GM12878 (cell line): ENCODE data around the gene FAM107A. TPM values are rescaled to one million over a fixed set of nuclear protein-coding genes. Genes with fewer than 3 reads are reported as not detected.

Source experiments
- ATAC-seq: fragments of 200-7000 bp; cut with Tn5 transposase; 3 replicates; pipeline ENCODE4 v1.9.1; 2020; ENCODE audit warnings: mild to moderate bottlenecking, moderate library complexity
- BruUV-seq: library from RNA; stranded (reverse); fragments of 400-500 nt; replicated peaks from 2 replicates; lab custom pipeline; 2021; lab: Mats Ljungman, UMichigan
- CTCF ChIA-PET: fragments of 300-600 bp; sonication (Branson Sonifier 250); formaldehyde crosslinking; extraction: SDS; loops from one replicate; lab custom pipeline; 2021; ENCODE audit warnings: inconsistent platforms; lab: Yijun Ruan, JAX
- POLR2A ChIA-PET: fragments of 350-600 bp; formaldehyde crosslinking; extraction: SDS; loops from one replicate; lab custom pipeline; 2021; ENCODE audit warnings: inconsistent platforms; lab: Charles Lee
- RAD21 ChIA-PET: fragments of 300-600 bp; sonication (Branson Sonifier 250); formaldehyde crosslinking; loops from one replicate; lab custom pipeline; 2023; ENCODE audit warnings: antibody characterized with exemption; ENCODE audit not compliant: unreplicated experiment; lab: Charles Lee
- SMC1A ChIA-PET: fragments of 300-600 bp; sonication (Branson Sonifier 250); formaldehyde crosslinking; loops from one replicate; lab custom pipeline; 2023; ENCODE audit not compliant: unreplicated experiment, uncharacterized antibody; lab: Charles Lee
- DNase-seq: peaks from one replicate; pipeline ENCODE4 v3.0.0-alpha.2; 2011; ENCODE audit warnings: low read depth, low spot score
- FAIRE-seq: peaks from 3 replicates; lab custom pipeline; 2011; peaks lifted over from hg19 to GRCh38; lab: Jason Lieb, UNC
- H2AFZ ChIP-seq: 2 replicates; pipeline ENCODE4 v1.6.0; 2011; ENCODE audit warnings: low read depth, low read length, control low read depth; ENCODE audit not compliant: control insufficient read depth
- H3K27ac ChIP-seq: 2 replicates; pipeline ENCODE4 v1.5.1; 2011; ENCODE audit warnings: control low read depth; ENCODE audit not compliant: control insufficient read depth, insufficient read depth
- H3K27me3 ChIP-seq, 2 experiments: replicated peaks in 1 of 2; 2 replicates each; pipeline versions ENCODE4 v1.6.0 to v1.6.1; 2011; ENCODE audit warnings: low read length in 1 of 2; ENCODE audit not compliant: control insufficient read depth in 2 of 2, insufficient read depth in 2 of 2
- H3K36me3 ChIP-seq, 2 experiments: 2 replicates each; pipeline ENCODE4 v1.5.1; 2011; ENCODE audit warnings: low read length in 1 of 2; ENCODE audit not compliant: control insufficient read depth in 2 of 2, insufficient read depth in 2 of 2
- H3K4me1 ChIP-seq: 2 replicates; pipeline ENCODE4 v1.6.1; 2011; ENCODE audit warnings: mild to moderate bottlenecking, low read length, moderate library complexity, mixed read lengths; ENCODE audit not compliant: control insufficient read depth, insufficient read depth
- H3K4me2 ChIP-seq: 2 replicates; pipeline ENCODE4 v1.6.0; 2011; ENCODE audit warnings: control low read depth; ENCODE audit not compliant: control insufficient read depth, insufficient read depth
- H3K4me3 ChIP-seq: fragments of 200-600 bp; sonication (generic); 2 replicates; pipeline ENCODE4 v1.5.1; 2016
- H3K79me2 ChIP-seq: 2 replicates; pipeline ENCODE4 v1.6.0; 2011; ENCODE audit warnings: low read length; ENCODE audit not compliant: control insufficient read depth, insufficient read depth
- H3K9ac ChIP-seq: 2 replicates; pipeline ENCODE4 v1.8.0; 2011; ENCODE audit warnings: low read length, control low read depth, mixed read lengths; ENCODE audit not compliant: control insufficient read depth, insufficient read depth
- H3K9me3 ChIP-seq: replicated peaks from 3 replicates; pipeline ENCODE4 v1.5.1; 2011; ENCODE audit warnings: mild to moderate bottlenecking, low read length; ENCODE audit not compliant: control insufficient read depth, insufficient read depth
- H4K20me1 ChIP-seq: 2 replicates; pipeline ENCODE4 v1.6.0; 2011; ENCODE audit not compliant: control insufficient read depth, insufficient read depth
- ATF2 ChIP-seq: IDR thresholded peaks from 2 replicates; pipeline ENCODE4 v1.6.1; 2012; ENCODE audit warnings: low read length, inconsistent platforms
- BCL11A ChIP-seq: IDR thresholded peaks from 2 replicates; pipeline ENCODE4 v1.6.1; 2011; ENCODE audit warnings: low read depth, low read length
- DPF2 ChIP-seq: fragments of 450-650 bp; IDR thresholded peaks from 2 replicates; pipeline ENCODE4 v1.6.1; 2017; ENCODE audit warnings: mild to moderate bottlenecking
- EED ChIP-seq: sonication (generic); IDR thresholded peaks from 2 replicates; pipeline ENCODE4 v1.6.1; 2016; ENCODE audit warnings: antibody characterized with exemption, low read depth
- EZH2 ChIP-seq: IDR thresholded peaks from 2 replicates; pipeline ENCODE4 v1.6.1; 2012; ENCODE audit warnings: low read depth, mild to moderate bottlenecking, control low read depth, inconsistent platforms, low read length, borderline replicate concordance; ENCODE audit not compliant: control insufficient read depth
- HCFC1 ChIP-seq: fragments of 150-350 bp; IDR thresholded peaks from 2 replicates; pipeline ENCODE4 v1.6.1; 2014; ENCODE audit warnings: low read length
- MAX ChIP-seq: IDR thresholded peaks from 2 replicates; pipeline ENCODE4 v1.6.1; 2012; ENCODE audit warnings: low read depth, low read length, improper control_type of control experiment
- MTA3 ChIP-seq: IDR thresholded peaks from 2 replicates; pipeline ENCODE4 v1.6.1; 2012; ENCODE audit warnings: low read length, inconsistent platforms, borderline replicate concordance
- PAX8 ChIP-seq: fragments of 450-650 bp; IDR thresholded peaks from 2 replicates; pipeline ENCODE4 v1.6.1; 2017; ENCODE audit warnings: mild to moderate bottlenecking, moderate library complexity
- RB1 ChIP-seq: fragments of 450-650 bp; formaldehyde crosslinking; IDR thresholded peaks from 2 replicates; pipeline ENCODE4 v1.6.1; 2017; ENCODE audit warnings: mild to moderate bottlenecking, borderline replicate concordance
- ZNF274 ChIP-seq: IDR thresholded peaks from one replicate; pipeline ENCODE4 v1.8.0; 2011; ENCODE audit not compliant: insufficient read length, insufficient read depth
- WGBS: methylation state at CpG from one replicate; pipeline ENCODE4 v1.1.6; 2016; ENCODE audit warnings: low lambda C conversion rate; ENCODE audit not compliant: insufficient replicate concordance, insufficient coverage; ENCODE audit errors: missing lambda C conversion rate; 5-methylcytosine and 5-hydroxymethylcytosine counted together
- in situ Hi-C: fragments of 300-500 bp; cut with MboI; formaldehyde crosslinking; loops from 9 replicates; pipeline ENCODE4 v1.14.3; 2018; ENCODE audit warnings: mixed read lengths
- intact Hi-C: fragments of 100-400 bp; cut with micrococcal nuclease; formaldehyde crosslinking; loops from one replicate; pipeline ENCODE4 v1.14.2; 2022; ENCODE audit not compliant: unreplicated experiment
- polyA plus RNA-seq, 11 experiments: library from polyadenylated mRNA; depleted of rRNA in 4 of 11; unstranded in 6 of 11; stranded (reverse) in 5 of 11; fragments of >200 nt; fragmentation: Nextera tagmentation in 4 of 11; fragmentation: Illumina TruSeq in 1 of 11; extraction: Ambion mirVana in 4 of 11; extraction: Trizol in 1 of 11; gene quantifications; 1 replicate in 1 of 11; 2 replicates in 10 of 11; pipeline versions ENCODE4 v1.2.1 to v1.2.3, GENCODE V29; 2011 to 2016; ENCODE audit warnings: inconsistent platforms in 2 of 11, missing spikeins in 2 of 11, low read depth in 1 of 11
- total RNA-seq, 4 experiments: library from RNA; depleted of rRNA in 3 of 4; stranded (reverse); fragments of >200 nt in 3 of 4; fragmentation: Illumina TruSeq in 1 of 4; extraction: Trizol in 1 of 4; gene quantifications; 2 replicates each; pipeline versions ENCODE4 v1.2.1 to v1.2.3, GENCODE V29; 2013 to 2021

FAM107A gene
- total and polyA plus RNA-seq, 10 of the 15 experiments (the other 5 are each of a cell fraction or from before 2014, with no cell fraction given) = not detected

- no peak for TF ChIP-seq MAX
- TF ChIP-seq MTA3 = no peak
- 0 out of 2 replicates have a peak, but pooled peaks have one; percentile 16 for TF ChIP-seq DPF2
- TF ChIP-seq RB1 = no peak
- no peak for TF ChIP-seq BCL11A
- no peak for TF ChIP-seq PAX8
- TF ChIP-seq ATF2 = peak; percentile 35; the same call in 1 of the 2 replicates
- TF ChIP-seq EZH2 = no peak
- no peak for TF ChIP-seq HCFC1
These were observed 32.8 kb upstream of the FAM107A start (continued) for GRCh38 chr3:58609990-58610389.

- TF ChIP-seq ZNF274 (no peak), EED (no peak)
- CTCF ChIA-PET = interaction anchor here (1.4 to 2.3 kb wide), 2 partner anchors 22 to 40 kb away, joined by 3 to 7 read pairs; no protein-coding TSS in a partner anchor
These were observed 31.5 kb upstream of the FAM107A start for GRCh38 chr3:58608648-58609047.

More at GRCh38 chr3:58608648-58609047, 31.5 kb upstream of the FAM107A start:
- ChIA-PET SMC1A (interaction anchor here (1.0 to 1.1 kb wide), 2 partner anchors 21 to 38 kb away, joined by 3 read pairs; no protein-coding TSS in a partner anchor), POLR2A (no interaction called here), RAD21 (no interaction called here)
- no peak overlapping the region for H2AFZ ChIP-seq
- no peaks in the 10 kb centered on the region; a peak in 1 of 4 replicates for H3K27me3 ChIP-seq
- ATAC-seq (no peak), DNase-seq (no peak), FAIRE-seq (no peak)
- no peak overlapping the region for H3K4me3 ChIP-seq
- in situ Hi-C loops = no loop called here
- intact Hi-C loops = no loop called here
- no TSS peak for BruUV-seq
- 42% methylated on average over 5 of the region's 5 CpGs for WGBS
- no peaks in the 10 kb centered on the region for H3K36me3 ChIP-seq
- H3K4me1 ChIP-seq = peaks cover 5% of the 10 kb centered on the region; the same call in 1 of the 2 replicates
- no peaks in the 10 kb centered on the region for H3K79me2 ChIP-seq
- H3K9ac ChIP-seq = no peak overlapping the region
- no peaks in the 10 kb centered on the region for H4K20me1 ChIP-seq
- H3K27ac ChIP-seq = no peak overlapping the region
- H3K9me3 ChIP-seq = no peaks in the 10 kb centered on the region; the same call in 2 of the 3 replicates
- no peak overlapping the region for H3K4me2 ChIP-seq
